Astrocyte of the hippocampus (primary cell): Measurements from ENCODE around the gene RPL35A.
"Not testable (repeated sequence)": the region's sequence is repeated elsewhere in the genome, so short reads cannot be mapped to it uniquely, and the experiment has no call there.

ENCODE experiments used
- DNase-seq: peaks from one replicate; pipeline ENCODE4 v3.0.0; 2011; ENCODE audit warnings: low read depth, low spot score

The RPL35A gene

DNA sequence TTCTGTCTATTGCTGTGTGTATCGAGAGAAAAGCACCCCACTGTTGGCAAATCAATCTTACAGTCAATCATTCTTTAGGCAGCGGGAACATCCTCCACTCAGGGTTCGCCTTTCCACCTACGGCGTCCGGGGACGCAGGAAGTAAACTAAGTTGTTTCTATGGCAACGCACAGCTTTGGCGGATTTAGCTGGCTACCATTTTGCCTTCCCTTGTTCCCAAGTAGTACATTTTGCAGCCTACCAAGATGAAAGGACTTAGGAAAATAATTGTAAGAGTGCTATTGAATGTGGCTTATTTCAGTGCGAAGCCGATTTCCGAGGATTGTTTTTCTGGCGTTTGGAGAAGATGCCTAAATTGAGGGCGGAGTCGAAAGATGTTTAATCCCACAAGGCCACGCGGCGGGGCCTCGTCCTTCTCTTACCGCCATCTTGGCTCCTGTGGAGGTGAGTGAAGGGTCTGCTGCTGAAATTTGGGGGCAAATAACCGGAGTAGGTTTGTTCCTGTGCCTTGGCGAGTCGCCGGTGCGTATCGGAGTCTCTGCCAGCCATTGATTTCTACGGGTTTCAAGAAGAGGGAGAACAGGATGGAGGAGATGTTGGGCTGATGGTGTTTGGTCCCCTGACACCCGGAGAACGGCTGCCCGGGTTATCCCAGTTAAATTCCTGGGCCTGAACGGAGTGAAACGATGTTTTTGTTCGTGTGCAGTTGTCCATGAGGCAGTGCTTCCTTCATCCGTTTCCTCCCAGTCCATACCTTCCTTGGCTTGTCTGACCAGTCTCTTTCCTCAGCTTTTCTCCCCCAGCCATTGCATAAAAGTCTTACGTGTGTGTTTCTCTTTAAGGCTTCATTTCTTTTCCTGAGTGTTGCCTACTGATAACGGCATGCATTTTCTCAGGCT is at the start of gene RPL35A:
Gene RPL35A, plus strand, starts transcription at position 413 of the 899 bp plus-strand sequence. CDS start 778 bp downstream, outside the sequence.
- DNase-seq, result peak; percentile 95

GRCh38 chr3:197901626-197902025 is 48.4 kb upstream of the RPL35A start:
- no peak for DNase-seq

DNA sequence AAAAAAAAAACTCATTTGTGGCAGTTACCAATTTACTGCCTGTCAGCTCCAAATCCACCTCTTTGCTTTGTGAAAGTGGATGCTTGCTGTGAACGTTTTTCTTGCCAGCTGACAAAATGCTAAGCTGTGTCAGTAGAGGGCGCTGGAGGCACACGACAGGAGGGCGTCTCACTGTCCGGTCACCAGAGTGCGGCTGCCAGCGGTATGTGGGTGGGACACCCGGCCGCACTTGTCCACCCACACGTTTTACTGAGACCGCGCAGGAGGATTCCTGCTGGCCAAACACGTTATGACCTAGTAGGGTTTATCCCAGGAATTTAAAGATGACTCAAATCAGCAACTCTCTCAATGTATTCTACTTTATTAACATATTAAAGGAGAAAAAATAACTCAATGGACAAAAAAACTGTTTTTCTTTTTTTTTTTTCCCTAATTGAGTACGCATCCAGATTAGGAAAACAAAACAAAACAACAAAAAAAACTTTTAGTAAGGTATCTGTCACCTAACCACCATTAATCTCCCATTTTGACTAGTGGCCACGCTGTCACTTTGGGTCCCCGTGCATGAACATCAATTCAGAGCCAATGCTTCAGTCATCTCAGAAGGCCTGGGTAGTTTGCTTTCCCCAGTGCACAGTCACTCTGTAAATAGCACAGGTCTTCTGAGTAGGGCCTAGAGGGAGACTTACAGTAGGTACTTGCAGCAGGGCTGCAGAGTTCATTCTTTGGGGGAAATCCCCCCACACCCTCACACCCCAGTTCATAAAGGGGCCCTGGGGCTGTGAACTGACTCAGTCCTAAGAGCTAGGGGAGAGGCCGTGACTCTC is 43.8 kb upstream of the RPL35A start:
- DNase-seq, result peak; percentile 97

DNA sequence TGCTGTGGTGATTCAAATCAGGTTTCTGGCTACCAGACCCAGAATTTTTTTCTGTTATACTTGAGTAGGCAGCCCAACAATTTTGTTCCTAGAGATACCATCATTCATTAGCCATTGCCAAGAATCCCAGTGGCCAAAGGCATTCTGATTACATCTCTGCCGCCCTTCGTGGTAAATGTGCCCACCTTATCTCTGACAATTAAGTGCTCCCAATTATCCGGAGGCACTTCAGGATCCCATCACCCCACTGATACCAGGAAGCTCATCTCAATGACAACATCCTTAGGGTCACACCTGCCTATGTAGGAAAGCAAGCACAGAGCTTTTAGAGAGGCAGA is 43.2 kb upstream of the RPL35A start:
- no peak for DNase-seq

- no peak for DNase-seq
Measured at GRCh38 chr3:197907196-197907595, 42.8 kb upstream of the RPL35A start.

- DNase-seq, result peak; percentile 12
Measured at GRCh38 chr3:197908550-197908949, 41.4 kb upstream of the RPL35A start.

GRCh38 chr3:197908957-197909701 is 40.9 kb upstream of the RPL35A start:
- no peak for DNase-seq

GRCh38 chr3:197912741-197913476 is 37.1 kb upstream of the RPL35A start:
- DNase-seq, result peak; percentile 24

GRCh38 chr3:197913641-197914380 is 36.2 kb upstream of the RPL35A start:
- DNase-seq, result peak; percentile 11

DNA sequence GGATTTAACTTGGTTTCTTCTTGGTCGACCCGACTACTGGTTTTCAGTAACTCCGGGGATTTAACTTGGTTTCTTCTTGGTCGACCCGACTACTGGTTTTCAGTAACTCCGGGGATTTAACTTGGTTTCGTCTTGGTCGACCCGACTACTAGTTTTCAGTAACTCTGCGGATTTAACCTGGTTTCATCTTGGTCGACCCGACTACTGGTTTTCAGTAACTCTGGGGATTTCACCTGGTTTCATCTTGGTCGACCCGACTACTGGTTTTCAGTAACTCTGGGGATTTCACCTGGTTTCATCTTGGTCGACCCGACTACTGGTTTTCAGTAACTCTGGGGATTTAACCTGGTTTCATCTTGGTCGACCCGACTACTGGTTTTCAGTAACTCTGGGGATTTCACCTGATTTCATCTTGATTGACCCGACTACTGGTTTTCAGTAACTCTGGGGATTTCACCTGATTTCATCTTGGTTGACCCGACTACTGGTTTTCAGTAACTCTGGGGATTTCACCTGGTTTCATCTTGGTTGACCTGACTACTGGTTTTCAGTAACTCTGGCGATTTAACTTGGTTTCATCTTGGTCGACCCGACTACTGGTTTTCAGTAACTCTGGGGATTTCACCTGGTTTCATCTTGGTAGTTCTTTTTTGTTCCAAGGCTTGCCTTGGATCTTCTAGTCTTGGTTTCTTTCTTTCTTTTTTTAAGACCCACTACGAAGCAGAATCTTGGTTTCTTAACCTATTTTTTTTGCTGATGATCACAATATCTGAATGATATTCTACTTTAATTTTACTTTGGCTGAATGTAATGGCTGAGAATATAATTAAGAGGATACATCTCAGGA is 28.3 kb upstream of the RPL35A start:
- not testable (repeated sequence) for DNase-seq

- no peak for DNase-seq
Measured at GRCh38 chr3:197926418-197926817, 23.6 kb upstream of the RPL35A start.

GRCh38 chr3:197927578-197927977 is 22.4 kb upstream of the RPL35A start:
- not testable (repeated sequence) for DNase-seq

- no peak for DNase-seq
Measured at GRCh38 chr3:197936819-197937384, 13.1 kb upstream of the RPL35A start.

- DNase-seq, result no peak
Measured at GRCh38 chr3:197940745-197941384, 9.1 kb upstream of the RPL35A start.

DNA sequence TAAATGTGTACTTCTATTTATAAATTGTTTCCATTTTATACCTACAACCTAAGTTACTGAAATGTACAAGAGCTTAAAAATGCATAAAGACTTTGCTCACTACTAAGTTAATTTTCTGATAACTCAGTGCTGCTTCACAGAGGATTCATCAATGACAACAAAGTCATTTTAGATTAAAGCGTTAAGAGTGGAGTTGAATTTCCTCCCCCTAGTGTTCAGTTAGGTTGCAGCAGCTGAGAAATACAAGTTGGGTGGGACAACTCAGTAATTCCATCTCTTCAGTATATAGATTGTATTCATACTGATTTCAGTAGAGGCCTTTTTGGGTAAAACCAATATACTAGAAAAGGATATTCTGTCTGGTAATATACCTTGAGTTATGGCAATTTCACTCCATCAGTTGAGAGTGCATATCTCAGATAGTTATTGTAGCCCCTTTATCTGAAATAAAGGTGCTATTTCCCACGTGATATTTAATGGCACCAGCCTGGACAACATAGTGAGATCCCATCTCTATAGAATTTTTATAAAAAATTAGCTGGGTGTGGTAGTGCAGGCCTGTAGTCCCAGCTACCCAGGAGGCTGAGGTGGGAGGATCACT is 6.9 kb upstream of the RPL35A start:
- DNase-seq, result peak; percentile 62

- no peak for DNase-seq
Measured at GRCh38 chr3:197949191-197949777, 706 bp upstream of the RPL35A start.

GRCh38 chr3:197950677-197951061 is 679 bp downstream of the RPL35A start:
- no peak for DNase-seq
